Breast epithelium (tissue), 3 donors: ENCODE measurements around the gene ADGRG4.

Experiments
- CTCF ChIP-seq, 3 donors: fragments of 450-650 bp; IDR thresholded peaks; one replicate each; pipeline ENCODE4 v1.5.1; 2016 to 2017; ENCODE audit warnings: antibody characterized with exemption in 3 of 3, mild to moderate bottlenecking in 3 of 3, moderate library complexity in 3 of 3
- POLR2A ChIP-seq: fragments of 450-650 bp; IDR thresholded peaks from one replicate; pipeline ENCODE4 v1.6.1; 2016; ENCODE audit warnings: antibody characterized with exemption, mild to moderate bottlenecking, moderate library complexity

- TF ChIP-seq CTCF (IDR thresholded peaks at IDR 0.05): no peak
- TF ChIP-seq POLR2A: no peak
Observed at GRCh38 chrX:136339702-136340101, 38.9 kb downstream of the ADGRG4 start.
